Measurements from ENCODE around the gene ACSM4.

- TF ChIP-seq CBX8 (IDR thresholded peaks at IDR 0.05; ENCODE audit: borderline replicate concordance, low read depth, low read length) (no peak), SIN3A (conservative IDR thresholded peaks at IDR 0.05 in 1 of 2, IDR thresholded peaks at IDR 0.05 in 1 of 2; ENCODE audit: low read depth in 1 of 2, low read length in 2 of 2) (no peak), RXRA (IDR thresholded peaks at IDR 0.05; ENCODE audit: insufficient read depth, low read depth, low read length) (no peak), USF2 (IDR thresholded peaks at IDR 0.05; ENCODE audit: low read length) (no peak), CTCF (IDR thresholded peaks at IDR 0.05; ENCODE audit: control extremely low read depth in 1 of 3, insufficient read depth in 1 of 3, low read depth in 1 of 3, low read length in 3 of 3) (no peak), BRCA1 (IDR thresholded peaks at IDR 0.05; ENCODE audit: low read depth, low read length) (no peak), MAX (IDR thresholded peaks at IDR 0.05) (no peak), CHD2 (IDR thresholded peaks at IDR 0.05; ENCODE audit: low read length) (no peak), JUN (IDR thresholded peaks at IDR 0.05; ENCODE audit: low read depth, low read length) (no peak)
These were observed 50.7 kb downstream of the ACSM4 start for GRCh38 chr12:7354529-7354928.

Data from H1 (cell line).